HG03571 (cell line): ENCODE data around the gene QRFP.
"Not testable (repeated sequence)": the region's sequence is repeated elsewhere in the genome, so short reads cannot be mapped to it uniquely, and the experiment has no call there.

Experiments
- ATAC-seq: cut with Tn5 transposase; IDR thresholded peaks from one replicate; pipeline ENCODE4 v1.9.1; 2021; ENCODE audit not compliant: unreplicated experiment

The QRFP gene

DNA sequence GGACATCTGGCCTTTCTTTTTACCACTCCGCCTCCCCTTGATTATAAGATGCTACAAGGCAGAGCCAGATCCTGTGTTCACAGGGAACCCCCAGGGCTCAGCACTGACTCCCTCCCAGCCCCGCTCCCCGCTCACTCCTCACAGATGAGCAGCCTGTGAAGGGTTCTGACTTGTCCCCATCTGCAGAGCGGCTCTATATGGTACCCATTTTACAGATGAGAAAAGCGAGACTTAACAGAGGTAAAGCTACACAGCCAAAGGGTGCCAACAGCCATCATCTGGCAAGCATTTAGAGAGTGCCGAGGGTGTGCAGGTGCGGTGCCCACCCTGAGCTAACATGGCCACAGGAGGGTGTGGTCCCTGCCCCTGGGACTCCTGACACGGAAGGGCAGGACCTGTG, 23.6 kb upstream of the QRFP start:
- no peak for ATAC-seq

DNA sequence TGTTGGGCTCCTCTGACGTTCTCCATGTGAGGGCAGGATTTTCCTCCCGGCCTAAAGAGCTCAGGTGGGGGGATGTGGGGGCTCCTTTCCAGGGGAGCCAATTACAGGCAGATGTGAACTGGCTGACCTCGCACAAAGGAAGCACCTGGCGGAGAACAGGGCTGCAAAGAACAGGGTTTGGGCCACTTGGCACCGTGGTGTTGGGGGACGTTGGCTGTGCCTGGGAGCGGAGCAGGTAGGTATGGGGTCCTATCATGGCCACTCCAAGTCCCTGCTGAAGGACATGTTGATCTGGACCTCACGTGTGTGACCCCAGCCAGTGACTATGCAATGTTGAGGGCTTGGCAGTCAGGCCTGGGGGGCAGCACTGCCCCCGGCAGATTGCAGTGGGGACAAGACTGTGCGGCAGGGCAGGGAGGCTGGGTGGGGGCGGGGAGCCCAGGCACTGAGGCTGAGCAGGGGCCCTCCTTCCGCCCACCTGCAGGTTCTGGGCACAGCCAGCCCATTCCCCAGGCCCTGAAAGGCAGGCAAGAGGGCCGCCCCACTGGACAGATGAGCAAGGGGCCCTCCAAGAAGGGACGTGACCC, 23.0 kb upstream of the QRFP start:
- no peak for ATAC-seq

- no peak for ATAC-seq
These were observed 22.4 kb upstream of the QRFP start for GRCh38 chr9:130918826-130919558.

DNA sequence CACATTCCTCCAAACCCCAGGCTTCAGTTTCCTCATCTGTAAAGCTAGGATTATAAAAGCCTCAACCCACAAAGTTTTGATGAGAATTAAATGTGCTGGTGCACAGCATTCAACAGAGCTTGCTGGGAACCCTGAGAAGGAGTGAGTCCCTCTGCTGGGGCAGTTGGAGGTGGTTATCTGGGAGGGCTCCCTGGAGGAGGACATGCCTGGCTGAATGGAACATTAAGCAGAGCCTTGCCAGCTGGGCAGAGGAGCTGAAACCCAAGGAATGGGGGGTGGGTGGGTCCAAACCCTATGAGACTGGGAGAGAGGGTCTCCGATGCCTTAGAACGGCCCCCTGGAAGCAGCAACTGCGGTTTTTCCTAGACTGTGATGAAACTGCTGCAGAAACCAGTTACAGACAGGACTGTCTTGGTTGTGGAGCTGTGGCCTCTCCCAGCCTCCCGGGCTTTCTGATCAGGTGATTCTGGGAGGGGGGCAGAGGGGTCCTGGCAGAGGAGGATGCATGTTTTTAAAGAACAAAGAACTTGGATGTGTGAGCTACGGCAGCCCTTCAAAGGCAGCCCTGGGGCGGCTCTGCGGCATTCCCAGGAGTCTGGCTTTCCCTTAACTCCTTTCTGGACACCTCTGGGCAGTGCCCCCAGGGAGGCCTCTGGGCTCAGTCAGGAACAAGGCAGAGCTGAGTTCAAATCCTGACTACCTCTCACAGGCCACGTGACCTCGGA, 21.7 kb upstream of the QRFP start:
- no peak for ATAC-seq

DNA sequence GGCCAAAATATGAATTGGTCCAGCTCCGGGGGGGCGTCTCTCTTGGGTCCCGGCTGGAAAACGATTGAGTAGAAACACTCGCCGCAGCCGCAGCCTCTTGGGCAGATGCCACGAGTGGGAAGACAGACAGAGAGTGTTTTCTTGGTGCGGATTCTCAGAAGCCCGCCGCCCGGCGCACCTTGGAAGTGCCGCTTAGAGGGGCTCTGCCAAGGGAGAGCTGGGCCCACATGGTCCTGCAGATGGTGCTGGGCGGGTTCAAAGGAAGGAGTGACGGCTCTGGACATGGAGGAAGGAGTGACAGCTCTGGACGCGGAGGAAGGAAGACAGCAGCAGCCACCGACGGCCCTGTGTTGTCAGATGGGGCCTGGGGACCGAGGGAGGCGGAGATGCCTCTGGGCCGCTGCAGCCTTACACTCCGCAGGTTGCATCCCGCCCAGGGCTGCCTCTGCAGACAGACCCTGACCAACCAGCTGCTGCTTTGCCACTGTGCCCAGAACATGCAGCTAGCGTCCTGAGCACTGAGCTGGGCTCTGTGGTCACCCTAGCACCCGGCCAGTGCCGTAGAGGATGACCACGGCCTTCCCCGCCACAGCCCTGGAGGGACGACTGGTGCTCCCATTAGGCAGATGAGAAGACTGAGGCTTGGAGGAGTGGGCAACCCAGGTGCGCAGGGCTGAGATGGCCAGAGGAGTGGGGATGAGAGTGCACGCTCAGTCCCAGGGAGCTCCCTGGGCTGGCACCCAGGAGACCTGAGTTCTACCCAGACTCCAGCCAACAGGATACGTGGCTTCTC, 20.8 kb upstream of the QRFP start:
- ATAC-seq: no peak

DNA sequence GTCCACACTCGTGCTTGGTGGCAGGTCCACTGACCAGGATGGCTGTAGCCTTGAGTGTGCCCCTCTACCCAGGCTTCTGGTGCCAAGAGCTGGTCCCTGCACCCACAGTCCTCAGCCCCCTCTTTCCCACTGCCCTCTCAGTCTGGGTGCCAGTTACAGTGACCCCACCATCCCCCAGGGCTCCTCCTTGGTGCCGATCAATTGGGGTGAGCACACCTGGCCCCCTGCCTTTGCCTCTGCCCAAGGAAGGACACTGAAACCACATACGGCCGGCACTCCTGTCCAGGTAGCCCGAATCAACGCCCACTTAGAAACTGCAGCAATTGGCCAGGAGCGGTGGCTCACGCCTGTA, 18.5 kb upstream of the QRFP start:
- no peak for ATAC-seq

DNA sequence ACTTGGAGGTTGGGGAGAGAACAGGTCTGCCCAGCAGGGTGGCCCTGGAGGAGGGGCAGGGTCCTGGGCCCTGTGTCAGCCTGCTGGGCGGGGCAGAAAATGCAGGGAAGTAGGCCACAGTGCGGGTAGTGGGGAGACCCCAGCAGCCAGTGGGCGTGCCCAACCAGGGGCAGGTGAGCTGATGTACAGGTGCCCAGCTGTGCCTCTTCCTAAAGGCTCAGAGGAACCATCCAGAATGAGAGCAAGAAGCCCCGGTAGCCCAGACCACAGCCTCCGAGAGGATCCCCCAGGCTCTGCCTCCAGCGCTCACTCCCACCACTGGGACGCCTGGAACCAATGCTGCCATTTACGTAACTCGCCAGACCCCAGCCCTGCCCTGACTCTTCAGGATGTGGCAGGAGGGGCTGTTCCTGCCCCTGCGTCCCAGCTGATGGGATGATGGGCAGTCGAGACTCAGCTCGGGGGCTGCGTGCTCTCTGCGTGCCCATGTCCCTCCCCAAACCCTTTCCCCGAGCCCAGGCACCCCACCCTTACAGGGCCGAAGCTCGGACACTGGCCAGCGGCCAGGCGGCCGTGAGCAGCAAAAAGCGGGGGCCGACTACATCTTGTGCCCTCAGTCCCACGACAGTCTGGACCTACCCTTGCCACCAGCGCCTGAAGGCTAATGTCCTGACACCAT, 17.9 kb upstream of the QRFP start:
- no peak for ATAC-seq

DNA sequence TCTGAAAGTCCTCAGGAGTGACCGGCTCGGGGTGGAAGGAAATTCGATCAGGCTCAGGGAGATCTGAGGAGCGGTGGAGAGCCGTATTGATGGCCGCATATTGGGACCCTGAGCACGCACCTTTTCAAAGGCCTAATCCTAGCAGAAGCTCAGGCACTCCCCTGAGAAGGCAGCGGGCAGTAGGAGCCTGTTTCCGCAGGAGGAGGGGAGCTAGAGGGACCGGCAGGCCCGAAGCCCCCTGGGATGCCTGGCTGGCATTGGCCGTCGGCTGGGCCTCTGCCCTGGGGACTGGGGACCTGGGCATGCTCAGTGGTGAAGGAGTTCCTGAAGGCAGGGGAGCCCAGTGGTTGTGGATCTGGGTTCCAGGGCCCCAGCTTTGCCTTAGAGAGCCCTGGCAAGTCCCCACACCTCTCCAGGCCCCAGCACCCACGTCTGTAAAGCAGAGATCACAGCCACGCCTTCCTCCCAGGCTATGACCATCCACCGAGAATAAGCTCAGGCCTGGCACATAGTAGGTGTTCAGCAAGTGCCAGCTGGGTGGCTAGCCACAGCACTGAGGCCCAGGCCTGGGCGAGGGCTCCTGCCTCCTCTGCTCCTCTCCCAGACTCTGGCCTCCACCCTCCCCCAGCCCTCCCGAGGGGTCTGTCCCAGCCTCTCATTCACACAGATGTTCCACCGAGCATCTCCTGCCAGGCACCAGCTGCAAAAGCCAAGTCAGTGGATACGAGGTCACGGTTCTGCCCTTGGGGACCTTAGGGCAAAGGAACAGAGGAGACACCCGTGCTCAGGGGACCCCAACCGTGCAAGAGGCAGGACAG, 17.2 kb upstream of the QRFP start:
- ATAC-seq: no peak

DNA sequence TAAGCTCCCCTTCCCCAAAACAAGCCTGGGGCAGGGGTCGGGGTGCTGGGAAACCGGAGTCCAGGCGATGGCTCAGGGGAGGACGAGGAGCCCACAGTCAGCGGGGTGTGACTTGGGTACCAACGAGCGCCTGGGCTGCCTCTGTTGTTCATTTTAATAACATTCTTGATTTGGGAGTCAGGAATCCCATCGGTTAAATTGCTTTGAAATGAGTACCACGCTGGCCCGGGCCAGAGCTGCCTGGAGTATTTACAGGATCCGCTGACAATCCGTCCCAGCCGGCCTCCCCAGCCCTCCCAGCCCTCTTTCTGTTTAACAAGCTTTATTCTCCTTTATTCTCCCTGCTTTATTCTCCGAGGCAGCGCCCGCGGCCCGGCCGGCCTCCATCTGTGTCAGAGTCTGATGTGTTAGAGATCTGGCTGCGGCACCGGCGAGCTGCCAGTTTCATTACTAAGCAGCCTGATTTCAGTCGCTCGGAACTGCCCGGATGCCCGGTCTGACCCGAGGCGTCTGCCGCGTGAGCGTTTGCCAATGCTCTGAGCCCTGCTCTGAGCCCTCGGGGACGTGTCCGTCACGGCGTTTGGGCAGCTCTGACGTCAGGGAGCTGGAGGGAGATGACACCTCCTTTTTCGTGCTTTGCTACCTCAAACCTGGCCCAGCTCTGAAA, 16.5 kb upstream of the QRFP start:
- ATAC-seq: no peak

DNA sequence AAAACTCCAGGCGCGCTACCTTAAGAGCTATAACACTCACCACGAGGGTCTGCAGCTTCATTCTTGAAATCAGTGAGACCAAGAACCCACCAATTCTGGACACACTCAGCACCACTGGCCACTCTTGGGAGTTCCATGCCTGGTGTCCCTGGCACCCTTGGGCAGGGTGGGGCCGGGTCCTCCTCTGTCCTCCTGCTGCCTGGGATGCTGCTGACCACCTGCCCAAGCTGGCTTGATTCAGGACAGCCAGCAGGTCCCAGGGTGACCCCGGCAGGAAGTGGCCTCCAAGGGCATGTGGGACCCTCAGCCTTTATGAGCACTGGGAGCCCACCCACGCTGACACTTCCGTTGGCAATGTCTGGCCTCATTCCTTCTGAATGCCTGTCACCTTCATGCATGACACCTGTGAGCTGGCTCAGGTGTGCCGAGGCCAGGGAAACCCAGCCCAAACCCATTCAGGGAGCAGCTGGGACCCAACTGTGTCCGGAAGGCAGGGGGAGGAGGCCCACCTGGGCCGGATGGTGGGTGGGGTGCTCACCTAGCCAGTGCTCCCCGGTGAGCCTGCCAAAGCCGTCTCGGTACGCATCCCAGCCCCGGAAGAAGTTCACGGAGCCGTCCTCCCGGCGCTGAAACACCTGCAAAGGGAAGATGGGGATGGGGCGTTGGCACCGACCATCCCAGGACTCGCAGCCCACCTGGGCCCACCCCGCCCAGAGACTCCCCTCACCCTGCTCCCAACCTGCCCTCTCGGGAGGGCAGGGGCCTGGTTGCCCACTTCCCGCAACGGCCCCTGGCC, 14.8 kb upstream of the QRFP start:
- ATAC-seq: no peak

DNA sequence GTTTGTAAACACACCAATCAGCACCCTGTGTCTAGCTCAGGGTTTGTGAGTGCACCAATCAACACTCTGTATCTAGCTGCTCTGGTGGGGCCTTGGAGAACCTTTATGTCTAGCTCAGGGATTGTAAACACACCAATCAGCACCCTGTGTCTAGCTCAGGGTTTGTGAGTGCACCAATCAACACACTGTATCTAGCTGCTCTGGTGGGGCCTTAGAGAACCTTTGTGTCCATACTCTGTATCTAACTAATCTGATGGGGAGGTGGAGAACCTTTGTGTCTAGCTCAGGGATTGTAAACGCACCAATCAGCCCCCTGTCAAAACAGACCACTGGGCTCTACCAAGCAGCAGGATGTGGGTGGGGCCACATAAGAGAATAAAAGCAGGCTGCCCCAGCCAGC, 14.1 kb upstream of the QRFP start:
- not testable (repeated sequence) for ATAC-seq

- not testable (repeated sequence) for ATAC-seq
These were observed 13.4 kb upstream of the QRFP start for GRCh38 chr9:130910041-130910440.

DNA sequence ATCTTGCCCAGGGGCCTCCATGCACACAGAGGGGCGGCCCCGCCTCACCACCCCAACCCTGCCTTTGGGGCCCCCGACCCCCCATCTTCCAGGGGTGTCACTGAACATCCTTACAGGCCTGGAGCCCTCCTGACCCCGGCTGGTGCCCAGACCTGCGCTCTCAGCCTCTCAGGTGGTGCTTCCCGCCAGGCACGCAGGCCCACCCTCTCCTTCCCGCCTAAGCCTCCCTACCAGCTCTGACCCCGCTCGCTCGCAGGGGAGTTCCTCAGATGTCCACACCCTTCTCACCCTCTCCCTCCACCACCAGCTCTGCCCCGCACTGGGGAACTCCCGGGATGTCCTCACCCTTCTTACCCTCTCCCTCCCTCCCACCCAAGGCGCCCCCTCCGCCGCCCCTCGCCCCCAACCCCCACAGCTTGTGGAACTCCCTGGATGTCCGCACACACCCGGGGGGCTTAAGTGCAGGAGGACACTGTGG, 12.3 kb upstream of the QRFP start:
- no peak for ATAC-seq

DNA sequence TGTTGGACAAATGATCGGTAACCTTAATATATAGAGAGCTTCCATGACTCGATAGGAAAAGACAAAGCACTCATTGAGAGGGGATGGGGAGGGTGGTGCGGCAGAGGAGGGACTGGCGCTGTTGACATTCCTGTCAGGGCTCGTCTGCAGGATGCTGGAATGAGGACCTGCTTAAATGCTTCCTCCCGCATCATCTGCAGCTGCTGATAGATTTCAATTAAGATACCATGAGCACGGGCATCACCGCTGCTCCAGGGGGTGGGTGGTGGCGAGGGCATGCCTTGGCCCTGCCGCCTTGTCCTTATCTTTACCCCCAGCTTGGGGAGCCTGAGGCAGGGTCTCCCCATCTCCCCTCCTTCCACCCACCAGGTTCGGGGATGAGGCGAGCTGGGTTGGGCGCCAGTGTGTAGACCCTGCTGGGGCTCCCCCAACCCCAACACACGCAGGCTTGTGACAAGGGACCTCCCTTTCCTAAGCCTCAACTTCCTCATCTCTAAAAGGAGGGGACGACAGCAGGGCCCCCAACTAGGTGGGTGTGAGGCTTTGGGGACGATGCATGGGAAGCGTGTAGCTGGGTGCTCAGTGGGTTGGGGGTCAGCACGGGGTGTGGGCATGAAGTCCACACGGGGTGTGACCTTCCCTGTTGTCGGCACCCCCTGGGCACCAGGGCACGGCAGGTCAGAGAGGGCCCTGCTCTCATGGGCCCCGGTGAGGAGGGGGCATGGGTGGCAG, 11.7 kb upstream of the QRFP start:
- ATAC-seq: no peak

DNA sequence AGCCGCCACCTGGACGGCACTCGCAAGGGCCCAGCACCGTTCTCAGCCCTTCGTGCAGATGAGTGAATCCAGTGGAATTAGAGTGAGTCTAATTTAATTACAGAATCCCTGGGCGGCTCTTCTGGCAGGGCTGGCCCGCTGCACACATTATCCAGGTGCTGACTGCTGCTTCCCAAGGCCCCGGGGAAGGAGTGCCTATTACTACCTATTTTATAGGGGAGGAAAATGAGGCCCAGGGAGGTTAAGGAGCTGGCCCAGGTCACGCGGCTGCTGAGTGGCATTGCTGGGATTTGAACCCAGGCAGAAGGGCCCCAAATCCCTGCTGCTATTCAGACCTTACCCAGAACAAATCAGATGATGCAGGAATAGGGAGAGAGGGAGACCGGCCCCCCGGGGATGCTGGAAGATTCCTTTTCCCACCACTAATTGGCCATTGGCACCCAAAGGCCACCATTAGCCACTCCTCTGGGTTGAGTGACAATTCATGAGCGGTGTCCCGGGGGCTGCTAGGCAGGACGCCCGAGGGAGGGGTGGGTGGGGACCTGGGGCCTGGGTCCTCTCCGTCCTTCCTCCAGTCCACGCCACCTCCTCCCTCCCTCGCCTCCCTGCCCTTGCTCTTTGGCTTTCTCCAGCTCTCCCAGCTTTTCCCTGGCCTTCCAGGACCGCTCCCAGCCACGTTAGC, 10.3 kb upstream of the QRFP start:
- ATAC-seq: no peak

DNA sequence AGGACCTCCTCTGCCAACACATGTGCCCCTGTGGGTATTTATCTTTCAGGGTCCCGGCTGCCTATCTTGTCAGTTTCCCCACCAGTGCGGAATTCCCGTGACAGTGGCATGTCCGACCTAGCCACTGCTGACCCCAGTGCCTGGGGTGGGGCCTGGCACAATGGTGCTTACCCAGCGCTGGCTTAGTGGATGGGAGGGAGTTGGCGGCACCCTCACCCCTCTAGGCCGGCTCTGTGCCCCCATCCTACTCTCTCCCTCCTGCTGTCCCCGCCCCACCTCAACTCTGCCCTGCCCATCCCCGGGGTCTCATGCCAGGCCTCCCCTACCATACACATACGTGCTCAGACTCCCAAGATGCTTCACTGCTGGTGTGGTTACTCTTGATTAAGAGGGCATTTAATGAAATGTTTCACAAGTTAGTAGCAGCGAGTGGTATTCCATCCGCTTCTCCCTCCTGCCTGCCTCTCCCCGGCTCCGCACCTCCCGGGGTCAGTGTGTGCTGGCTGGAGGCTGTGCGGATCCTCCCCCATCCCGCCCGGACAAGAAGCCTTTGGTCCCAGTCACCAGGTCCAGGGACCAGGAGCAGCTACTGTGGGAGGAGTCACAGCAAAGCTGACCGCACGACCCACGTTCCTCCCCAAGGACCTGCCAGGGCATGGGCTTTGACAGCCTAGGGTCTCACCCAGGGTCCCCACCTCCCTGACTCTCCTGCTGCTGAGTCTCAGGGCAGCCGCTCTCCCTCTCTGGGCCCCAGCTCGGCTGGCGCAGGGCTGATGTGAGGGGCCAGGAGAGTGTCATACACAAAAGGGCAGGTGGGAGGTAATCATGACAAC, 9.5 kb upstream of the QRFP start:
- no peak for ATAC-seq
